Hepatic stellate cell (primary cell): Measurements from ENCODE around the gene SMIM5.
"Not testable (repeated sequence)": the region's sequence is repeated elsewhere in the genome, so short reads cannot be mapped to it uniquely, and the experiment has no call there.

Experiments
- DNase-seq: peaks from one replicate; pipeline ENCODE4 v3.0.0; 2011; ENCODE audit warnings: low spot score

Gene SMIM5, protein sequence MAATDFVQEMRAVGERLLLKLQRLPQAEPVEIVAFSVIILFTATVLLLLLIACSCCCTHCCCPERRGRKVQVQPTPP

GRCh38 chr17:75632863-75633485 is at the start of gene SMIM5:
Gene SMIM5, plus strand, starts transcription at chr17:75633434. Its CDS starts 6,768 bp downstream, at chr17:75640202.
- DNase-seq: peak; percentile 97

DNA sequence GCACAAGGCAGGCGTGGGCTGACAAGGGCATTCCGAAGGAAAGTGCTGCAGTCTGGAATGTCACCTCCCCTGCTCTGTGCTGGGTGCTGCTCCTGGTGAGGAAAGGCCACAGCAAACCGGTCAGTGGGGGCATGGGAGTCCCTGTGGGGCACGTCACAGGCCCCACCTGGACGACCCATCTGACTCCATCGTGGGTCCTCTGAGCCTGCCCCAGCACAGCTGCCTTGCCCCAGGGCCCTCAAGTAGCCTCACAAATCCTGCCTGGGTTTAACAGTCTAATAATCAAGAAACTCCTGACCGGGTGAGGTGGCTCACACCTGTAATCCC is 48.4 kb upstream of the SMIM5 start:
- DNase-seq: no peak

DNA sequence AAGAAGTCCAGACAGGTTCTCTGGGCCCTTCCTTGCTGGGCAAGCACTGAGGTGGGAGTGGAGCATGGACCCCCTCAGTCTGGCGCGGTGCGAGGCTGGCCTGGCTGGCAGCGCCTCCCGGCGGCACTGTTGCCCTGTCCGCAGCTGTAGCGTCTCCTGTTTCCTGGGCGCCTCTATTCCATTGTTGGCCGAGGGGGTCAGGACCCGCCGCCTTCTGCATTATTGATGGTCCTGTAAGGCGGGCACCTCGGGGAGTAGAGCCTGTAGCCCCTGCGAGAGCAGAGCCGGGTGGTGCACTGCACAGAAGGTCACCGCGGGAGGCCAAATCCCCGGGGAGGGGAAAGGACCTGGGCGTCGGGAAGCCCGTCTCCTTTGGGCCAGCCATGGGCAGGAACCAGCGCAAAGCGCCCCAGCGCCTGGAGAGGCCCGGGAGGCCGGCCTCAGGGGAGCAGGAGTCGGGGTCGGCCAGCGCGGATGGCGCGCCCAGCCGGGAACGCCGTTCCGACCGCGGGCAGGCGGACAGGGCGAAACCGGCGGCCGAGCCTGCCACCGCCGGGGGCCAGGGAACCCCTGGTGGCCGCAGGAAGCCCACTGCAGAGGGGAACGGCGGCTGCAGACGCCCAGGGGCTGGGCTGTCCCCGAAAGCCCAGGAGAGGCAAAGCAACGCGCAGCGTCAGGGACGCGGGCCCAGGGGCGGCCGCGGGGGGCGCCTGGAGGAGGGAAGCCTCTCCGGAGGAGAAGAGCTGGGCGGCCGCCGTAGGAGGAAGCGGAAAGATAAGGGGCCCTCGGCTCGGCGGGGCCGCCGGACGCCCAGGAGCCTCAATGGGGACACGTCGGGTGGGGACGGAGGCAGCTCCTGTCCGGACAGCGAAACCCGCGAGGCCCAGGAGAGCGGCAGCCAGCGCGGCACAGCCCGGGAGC is 45.3 kb upstream of the SMIM5 start, which contains the start of gene MYO15B:
Gene MYO15B (plus strand): TSS at position 126 of the 921 bp plus-strand sequence. CDS start 258 bp downstream, at position 384.
- no peak for DNase-seq

- DNase-seq: no peak
Observed at GRCh38 chr17:75588596-75589011, 44.6 kb upstream of the SMIM5 start.

DNA sequence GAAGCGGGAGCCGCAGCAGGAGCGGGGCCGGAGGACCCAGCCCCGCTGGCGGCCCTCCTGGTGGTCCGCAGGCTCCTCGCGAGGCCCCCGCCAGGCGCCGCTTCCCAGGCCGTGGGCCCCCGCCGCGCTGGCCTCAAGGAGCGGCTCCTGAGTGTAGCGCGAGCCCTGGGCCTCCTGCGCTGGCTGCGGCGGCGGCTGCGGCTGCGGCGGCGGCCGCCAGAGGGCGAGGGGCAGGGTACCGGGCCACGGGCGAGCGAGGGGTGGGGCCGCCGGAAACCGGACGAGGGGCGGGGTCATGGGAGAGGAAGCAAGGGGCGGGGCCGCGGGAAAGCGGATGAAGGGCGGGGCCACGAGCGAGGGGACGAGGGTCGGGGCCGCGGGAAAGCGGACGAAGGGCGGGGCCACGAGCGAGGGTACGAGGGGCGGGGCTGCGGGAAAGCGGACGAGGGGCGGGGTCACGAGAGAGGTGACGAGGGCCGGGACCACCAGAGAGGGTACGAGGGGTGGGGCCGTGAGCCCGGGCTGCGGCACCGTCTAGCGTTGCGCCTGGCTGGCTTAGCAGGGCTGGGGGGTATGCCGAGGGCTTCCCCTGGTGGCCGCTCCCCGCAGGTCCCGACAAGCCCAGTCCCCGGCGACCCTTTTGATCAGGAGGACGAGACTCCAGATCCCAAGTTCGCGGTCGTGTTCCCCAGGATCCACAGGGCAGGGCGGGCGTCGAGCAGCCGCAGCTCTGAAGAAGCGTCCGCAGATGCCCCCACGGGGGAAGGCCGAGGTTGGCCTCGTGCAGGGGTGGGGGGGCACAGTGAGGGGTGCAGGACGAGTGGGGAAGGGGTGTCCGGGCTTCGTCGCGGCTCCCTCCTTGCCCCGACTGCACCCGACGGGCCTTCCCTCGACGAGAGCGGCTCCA is 44.0 kb upstream of the SMIM5 start:
- peak; percentile 97 for DNase-seq

DNA sequence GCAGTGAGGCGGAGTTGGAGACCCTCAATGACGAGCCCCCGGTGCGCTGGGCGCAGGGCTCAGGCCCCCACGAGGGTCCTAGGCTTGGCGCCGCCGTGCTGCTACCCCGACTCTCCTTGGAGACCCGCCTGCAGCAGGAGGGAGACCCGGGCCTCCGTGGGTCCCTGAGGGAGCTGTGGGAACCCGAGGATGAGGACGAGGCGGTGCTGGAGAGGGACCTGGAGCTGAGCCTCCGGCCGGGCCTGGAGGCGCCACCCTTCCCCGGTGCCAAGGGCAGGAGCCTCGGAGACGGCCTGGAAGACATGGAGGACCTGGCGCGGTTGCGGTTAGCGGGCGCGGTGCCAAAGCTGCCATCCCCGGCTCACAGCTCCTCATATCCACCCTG is 43.3 kb upstream of the SMIM5 start:
- DNase-seq: no peak

GRCh38 chr17:75590314-75590761 is 42.9 kb upstream of the SMIM5 start:
- no peak for DNase-seq

- DNase-seq: no peak
Observed at GRCh38 chr17:75590849-75591721, 42.1 kb upstream of the SMIM5 start.

DNA sequence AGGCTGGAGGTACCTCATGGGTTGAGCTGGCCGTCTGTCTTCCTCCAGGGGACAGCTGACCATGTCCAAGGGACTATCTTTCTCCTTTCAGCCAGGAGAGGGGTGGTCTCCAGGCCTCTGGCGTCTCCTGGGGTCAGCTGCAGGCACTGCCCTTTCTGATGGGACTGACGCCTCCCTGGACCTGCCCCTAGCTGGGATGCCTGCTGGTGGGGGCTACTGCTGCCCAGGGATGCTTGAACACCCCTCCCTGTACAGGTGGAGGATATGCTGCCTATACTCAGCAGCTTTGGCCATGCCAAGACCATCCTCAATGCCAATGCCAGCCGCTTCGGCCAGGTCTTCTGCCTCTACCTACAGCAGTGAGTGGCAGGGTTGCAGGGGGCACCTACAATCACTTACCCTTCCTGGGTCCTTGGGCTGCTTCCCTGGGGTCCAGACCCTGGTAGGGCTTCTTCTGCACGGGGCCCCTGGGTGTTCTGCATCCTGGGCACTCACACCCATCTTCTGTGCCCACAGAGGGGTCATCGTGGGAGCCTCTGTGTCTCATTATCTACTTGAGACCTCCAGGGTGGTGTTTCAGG is 41.4 kb upstream of the SMIM5 start:
- DNase-seq: no peak

GRCh38 chr17:75592348-75593020 is 40.8 kb upstream of the SMIM5 start:
- no peak for DNase-seq

- DNase-seq: not testable (repeated sequence)
Observed at GRCh38 chr17:75593430-75593829, 39.8 kb upstream of the SMIM5 start.

GRCh38 chr17:75594499-75595283 is 38.5 kb upstream of the SMIM5 start:
- DNase-seq: no peak

GRCh38 chr17:75595284-75595919 is 37.8 kb upstream of the SMIM5 start:
- DNase-seq: no peak

GRCh38 chr17:75595920-75596313 is 37.3 kb upstream of the SMIM5 start:
- DNase-seq: no peak

- no peak for DNase-seq
Observed at GRCh38 chr17:75596320-75597087, 36.7 kb upstream of the SMIM5 start.

DNA sequence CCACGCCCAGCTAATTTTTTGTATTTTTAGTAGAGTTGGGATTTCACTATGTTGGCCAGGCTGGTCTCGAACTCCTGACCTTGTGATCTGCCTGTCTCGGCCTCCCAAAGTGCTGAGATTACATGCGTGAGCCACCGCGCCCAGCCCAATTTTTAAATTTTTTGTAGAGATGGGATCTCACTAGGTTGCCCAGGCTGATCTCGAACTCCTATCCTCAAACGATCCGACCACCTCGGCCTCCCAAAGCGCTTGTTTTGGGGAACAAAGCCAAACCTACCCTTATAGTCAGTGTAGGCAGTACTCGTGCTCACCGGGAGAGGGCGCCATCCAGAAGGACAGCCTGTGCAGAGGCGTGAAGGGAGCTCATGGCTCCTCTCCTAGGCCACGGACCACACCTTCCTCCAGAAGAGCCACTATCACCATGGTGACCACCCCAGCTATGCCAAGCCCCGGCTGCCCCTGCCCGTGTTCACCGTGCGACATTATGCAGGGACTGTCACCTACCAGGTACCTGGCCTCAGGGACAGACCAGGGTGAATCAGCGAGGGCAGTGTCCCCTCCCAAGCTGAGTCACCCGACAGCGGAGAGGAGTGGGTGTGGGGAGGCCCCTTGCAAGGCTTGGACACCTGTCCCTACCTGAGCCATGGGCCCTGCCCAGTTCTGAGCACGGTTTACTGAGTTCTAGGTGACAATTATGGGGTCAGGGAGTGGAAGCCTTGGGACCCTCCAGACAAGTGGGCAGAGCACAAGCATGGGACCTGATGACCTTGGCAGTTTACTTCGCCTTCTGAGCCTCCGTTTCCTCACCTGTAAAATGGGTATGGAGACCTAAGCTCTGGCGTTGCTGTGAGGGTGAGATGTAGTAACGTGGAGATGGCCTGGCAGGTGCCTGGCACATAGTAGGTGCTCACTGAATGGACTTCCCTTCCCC is 31.9 kb upstream of the SMIM5 start:
- no peak for DNase-seq

- DNase-seq: no peak
Observed at GRCh38 chr17:75602644-75603043, 30.6 kb upstream of the SMIM5 start.
